DOHH2 (cell line): Measurements from ENCODE around the gene WWOX.

Experiments
- EZH2phosphoT487 ChIP-seq: fragments of 200-600 bp; sonication (generic); IDR thresholded peaks from 2 replicates; pipeline ENCODE4 v1.6.1; 2017; ENCODE audit warnings: borderline replicate concordance, mild to moderate bottlenecking, antibody characterized with exemption, low read length, moderate library complexity, mixed read lengths
- TF ChIP-seq, protein P1 (sequence below): fragments of 200-600 bp; sonication (generic); IDR thresholded peaks from one replicate; pipeline ENCODE4 v1.5.1; 2014; ENCODE audit warnings: antibody characterized with exemption, mild to moderate bottlenecking, low read depth, low read length; ENCODE audit not compliant: poor library complexity, severe bottlenecking

DNA sequence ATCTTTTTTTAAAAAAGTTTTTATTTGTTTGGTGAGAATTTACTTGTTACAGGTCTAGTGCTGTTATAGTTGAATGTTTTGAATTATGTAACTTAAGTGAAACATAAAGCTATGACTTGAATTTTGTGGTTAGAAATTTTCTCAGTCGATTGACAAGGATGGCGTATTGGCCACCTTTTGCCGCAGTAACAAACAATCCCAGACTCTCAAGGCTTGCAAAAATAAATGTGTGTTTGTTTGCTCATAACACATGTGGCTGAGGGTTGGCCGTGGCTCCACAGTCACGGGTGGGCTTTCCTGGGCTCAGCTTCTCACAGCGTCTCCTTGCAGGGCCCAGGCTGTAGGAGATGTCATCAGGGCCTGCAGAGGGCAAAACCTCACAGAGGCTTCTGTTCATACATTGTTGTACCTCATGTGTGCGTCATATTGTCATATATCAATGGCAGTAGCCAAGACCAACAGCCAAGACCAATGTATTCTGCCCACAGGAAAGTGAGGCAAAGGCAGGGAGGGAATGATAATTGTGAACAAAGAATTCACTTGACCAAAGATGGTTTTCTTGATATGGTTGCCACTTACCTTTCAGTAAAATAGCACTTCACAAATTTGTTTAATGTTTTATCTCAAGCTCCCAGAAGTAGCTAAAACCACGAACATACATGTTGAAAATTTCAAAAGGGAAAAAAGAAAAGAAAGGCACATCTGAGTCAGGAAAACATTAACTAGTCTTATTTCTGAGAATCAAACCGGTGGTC is 93.5 kb downstream of the WWOX start:
- TF ChIP-seq, protein P1, sequence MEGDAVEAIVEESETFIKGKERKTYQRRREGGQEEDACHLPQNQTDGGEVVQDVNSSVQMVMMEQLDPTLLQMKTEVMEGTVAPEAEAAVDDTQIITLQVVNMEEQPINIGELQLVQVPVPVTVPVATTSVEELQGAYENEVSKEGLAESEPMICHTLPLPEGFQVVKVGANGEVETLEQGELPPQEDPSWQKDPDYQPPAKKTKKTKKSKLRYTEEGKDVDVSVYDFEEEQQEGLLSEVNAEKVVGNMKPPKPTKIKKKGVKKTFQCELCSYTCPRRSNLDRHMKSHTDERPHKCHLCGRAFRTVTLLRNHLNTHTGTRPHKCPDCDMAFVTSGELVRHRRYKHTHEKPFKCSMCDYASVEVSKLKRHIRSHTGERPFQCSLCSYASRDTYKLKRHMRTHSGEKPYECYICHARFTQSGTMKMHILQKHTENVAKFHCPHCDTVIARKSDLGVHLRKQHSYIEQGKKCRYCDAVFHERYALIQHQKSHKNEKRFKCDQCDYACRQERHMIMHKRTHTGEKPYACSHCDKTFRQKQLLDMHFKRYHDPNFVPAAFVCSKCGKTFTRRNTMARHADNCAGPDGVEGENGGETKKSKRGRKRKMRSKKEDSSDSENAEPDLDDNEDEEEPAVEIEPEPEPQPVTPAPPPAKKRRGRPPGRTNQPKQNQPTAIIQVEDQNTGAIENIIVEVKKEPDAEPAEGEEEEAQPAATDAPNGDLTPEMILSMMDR: no peak
- TF ChIP-seq EZH2phosphoT487: no peak
